ENCODE measurements around the gene EIF2A. TPM values are rescaled to one million over a fixed set of nuclear protein-coding genes. Genes with fewer than 3 reads are reported as not detected.

Gene EIF2A
- total RNA-seq, 4 donors from 2014 or later, result 179 to 198 (median 189) TPM

GRCh38 chr3:150588027-150588830 is 41.6 kb downstream of the EIF2A start:
- H3K4me3 ChIP-seq (replicated peaks in 1 of 3), result no peak overlapping the region
- H3K4me1 ChIP-seq, result peaks cover 0 to 4% of the 10 kb centered on the region in 2 donors
- intact Hi-C loops (cut with DNase I), result no loop called here
- H3K27me3 ChIP-seq, result no peaks in the 10 kb centered on the region
- peak overlapping the region in 1 of 3 donors; percentile 39 for H3K27ac ChIP-seq
- H3K9me3 ChIP-seq, result no peaks in the 10 kb centered on the region
- WGBS, 2 donors, result 33 to 38% methylated on average over 9 of the region's 9 CpGs
- TF ChIP-seq POLR2A (IDR thresholded peaks at IDR 0.05) (no peak), CTCF (IDR thresholded peaks at IDR 0.05) (no peak)
- peaks cover 10 to 17% of the 10 kb centered on the region in 2 donors for H3K36me3 ChIP-seq
- DNase-seq, result peak; percentile 51 to 61

DNA sequence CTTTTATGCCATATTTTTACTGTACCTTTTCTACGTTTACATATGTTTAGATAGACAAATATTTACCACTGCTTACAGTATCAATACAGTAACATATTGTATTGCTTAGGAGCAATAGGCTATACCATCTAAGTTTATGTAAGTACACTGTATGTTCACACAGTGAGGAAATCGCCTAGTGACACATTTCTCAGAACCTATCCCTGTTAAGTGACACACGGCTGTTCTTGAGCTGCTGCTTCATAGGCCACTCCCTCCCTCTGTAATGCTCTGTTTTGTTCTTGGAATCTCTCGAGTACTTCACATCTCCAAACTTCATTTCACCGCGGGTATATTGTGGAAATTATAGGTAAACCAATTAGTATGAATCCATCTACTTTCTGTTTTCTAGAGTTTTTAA is 43.2 kb downstream of the EIF2A start:
- peak in 1 of 2 donors; percentile 18 for DNase-seq
- Histone ChIP-seq H3K36me3 (peaks cover 4 to 10% of the 10 kb centered on the region in 2 donors), H3K4me1 (peaks cover 0 to 4% of the 10 kb centered on the region in 2 donors), H3K27ac (no peak overlapping the region), H3K27me3 (no peaks in the 10 kb centered on the region), H3K4me3 (replicated peaks in 1 of 3) (no peak overlapping the region), H3K9me3 (no peaks in the 10 kb centered on the region)
- TF ChIP-seq CTCF (IDR thresholded peaks at IDR 0.05) (no peak), POLR2A (IDR thresholded peaks at IDR 0.05) (no peak)
- intact Hi-C loops (cut with DNase I), result no loop called here
- 50 to 66% methylated on average over 6 of the region's 6 CpGs for WGBS, 2 donors

DNA sequence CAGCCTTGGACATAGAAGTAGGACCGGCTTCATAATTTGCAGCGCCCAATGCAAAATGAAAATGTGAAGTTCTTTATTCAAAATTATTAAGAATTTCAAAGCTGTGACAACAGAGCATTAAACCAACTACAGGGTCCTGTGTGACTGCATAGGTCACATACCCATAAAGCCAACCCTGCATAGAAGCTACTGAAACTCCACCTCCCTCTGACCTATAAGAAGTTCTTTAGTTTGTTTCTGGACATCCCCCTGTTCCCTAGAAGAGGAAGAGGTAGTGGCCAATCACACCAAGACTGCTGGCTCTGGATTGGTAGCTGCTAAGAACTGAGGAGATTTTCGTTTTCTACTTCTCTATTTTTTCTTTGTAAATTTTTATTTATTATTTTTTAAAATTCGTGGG is 47.6 kb downstream of the EIF2A start:
- no peaks in the 10 kb centered on the region for H3K27me3 ChIP-seq

GRCh38 chr3:150597646-150598045 is 51.1 kb downstream of the EIF2A start:
- Histone ChIP-seq H3K27ac (no peak overlapping the region), H3K4me3 (replicated peaks in 1 of 3) (no peak overlapping the region), H3K36me3 (no peaks in the 10 kb centered on the region), H3K27me3 (no peaks in the 10 kb centered on the region), H3K9me3 (no peaks in the 10 kb centered on the region), H3K4me1 (peaks cover 7% of the 10 kb centered on the region in 2 donors)
- WGBS, 2 donors, result 79 to 81% methylated on average over 4 of the region's 4 CpGs
- intact Hi-C loops (cut with DNase I), result no loop called here
- TF ChIP-seq POLR2A (IDR thresholded peaks at IDR 0.05) (no peak), CTCF (IDR thresholded peaks at IDR 0.05) (no peak)
- DNase-seq, result no peak

More for the DNA sequence above, 47.6 kb downstream of the EIF2A start:
- 94 to 95% methylated on average over 4 of the region's 4 CpGs for WGBS, 2 donors
- Histone ChIP-seq H3K4me3 (replicated peaks in 1 of 3) (no peak overlapping the region), H3K27ac (no peak overlapping the region), H3K4me1 (no peaks in the 10 kb centered on the region), H3K36me3 (no peaks in the 10 kb centered on the region), H3K9me3 (no peaks in the 10 kb centered on the region)
- TF ChIP-seq POLR2A (IDR thresholded peaks at IDR 0.05), result no peak
- no peak for TF ChIP-seq CTCF (IDR thresholded peaks at IDR 0.05)
- DNase-seq, result no peak
- intact Hi-C loops (cut with DNase I), result no loop called here

DNA sequence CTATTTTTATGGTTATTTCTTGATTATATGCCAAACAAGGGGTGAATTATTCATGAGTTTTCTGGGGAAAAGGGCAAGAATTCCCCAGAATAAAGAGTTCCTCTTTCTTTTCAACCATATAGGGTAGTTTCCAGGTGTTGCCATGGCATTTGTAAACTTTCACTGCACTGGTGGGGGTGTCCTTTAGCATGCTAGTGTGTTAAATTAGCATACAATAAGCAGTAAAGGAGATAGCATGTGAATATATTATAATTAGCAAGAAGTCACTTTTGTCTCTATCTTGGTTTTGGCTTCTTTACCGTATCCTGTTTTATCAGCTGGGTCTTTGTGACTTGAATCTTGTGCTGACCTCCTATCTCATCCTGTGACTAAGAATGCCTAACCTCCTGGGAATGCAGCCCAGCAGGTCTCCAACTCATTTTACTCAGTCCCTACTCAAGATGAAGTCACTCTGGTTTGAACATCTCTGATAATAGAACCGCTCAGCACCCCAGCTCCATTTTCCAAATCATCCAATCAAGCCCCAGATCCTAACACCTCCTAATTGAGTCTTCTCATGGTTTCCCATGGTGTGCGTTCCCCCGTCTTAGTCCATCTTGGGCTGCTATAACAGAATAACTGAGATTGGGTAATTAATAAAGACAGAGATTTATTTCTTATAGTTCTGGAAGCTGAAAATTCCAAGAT is 53.2 kb downstream of the EIF2A start:
- H3K9me3 ChIP-seq, result no peaks in the 10 kb centered on the region

More for the DNA sequence above, 53.2 kb downstream of the EIF2A start:
- no peak overlapping the region for H3K4me3 ChIP-seq (replicated peaks in 1 of 3)
- no peak overlapping the region for H3K27ac ChIP-seq
- TF ChIP-seq POLR2A (IDR thresholded peaks at IDR 0.05) (no peak), CTCF (IDR thresholded peaks at IDR 0.05) (no peak)
- no peaks in the 10 kb centered on the region for H3K36me3 ChIP-seq
- intact Hi-C loops (cut with DNase I), result loop anchor here (5.0 kb wide), 1 partner anchor 52 kb away; the partner anchor contains the start of genes EIF2A and SERP1
- no peaks in the 10 kb centered on the region for H3K27me3 ChIP-seq
- 73 to 74% methylated on average over 4 of the region's 4 CpGs for WGBS, 2 donors
- peaks cover 12 to 14% of the 10 kb centered on the region in 2 donors for H3K4me1 ChIP-seq
- DNase-seq, result no peak

Data from thyroid gland (tissue), 4 donors.